KBM-7 (cell line): ENCODE measurements around the gene ASTN2.

ENCODE experiments used
- DNase-seq: peaks from one replicate; pipeline ENCODE4 v3.0.0-alpha.2; 2015
- in situ Hi-C: fragments of 300-500 bp; cut with MboI; formaldehyde crosslinking; loops from 2 replicates; pipeline ENCODE4 v1.14.3; 2020; ENCODE audit warnings: low sequenced_read_pairs, low pct_unique_long_range_greater_than_20kb, mixed read lengths

The ASTN2 gene

DNA sequence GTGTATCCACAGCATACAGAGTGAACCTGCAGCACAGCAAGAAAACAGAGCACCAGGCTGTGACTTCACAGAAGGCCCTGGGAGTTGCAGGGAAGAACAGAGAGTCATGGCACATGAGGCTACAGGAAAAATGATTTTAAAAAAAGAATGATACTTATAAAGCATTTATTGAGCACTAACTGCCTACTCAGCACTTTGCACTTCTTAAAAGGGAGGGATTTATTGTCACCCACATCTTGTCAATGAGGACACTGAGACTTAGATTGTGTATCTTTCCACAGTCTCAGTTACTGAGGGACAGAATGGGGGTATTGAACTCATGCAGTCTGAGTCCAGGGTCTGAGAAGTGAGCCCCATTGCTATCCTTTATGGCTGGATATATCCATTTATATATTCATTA lies 972.3 kb downstream of the ASTN2 start:
- in situ Hi-C loops, result no loop called here
- no peak for DNase-seq

GRCh38 chr9:116437411-116438370 lies 977.2 kb downstream of the ASTN2 start:
- DNase-seq, result no peak
- in situ Hi-C loops, result no loop called here

GRCh38 chr9:116436121-116436520 lies 978.7 kb downstream of the ASTN2 start:
- in situ Hi-C loops, result no loop called here

DNA sequence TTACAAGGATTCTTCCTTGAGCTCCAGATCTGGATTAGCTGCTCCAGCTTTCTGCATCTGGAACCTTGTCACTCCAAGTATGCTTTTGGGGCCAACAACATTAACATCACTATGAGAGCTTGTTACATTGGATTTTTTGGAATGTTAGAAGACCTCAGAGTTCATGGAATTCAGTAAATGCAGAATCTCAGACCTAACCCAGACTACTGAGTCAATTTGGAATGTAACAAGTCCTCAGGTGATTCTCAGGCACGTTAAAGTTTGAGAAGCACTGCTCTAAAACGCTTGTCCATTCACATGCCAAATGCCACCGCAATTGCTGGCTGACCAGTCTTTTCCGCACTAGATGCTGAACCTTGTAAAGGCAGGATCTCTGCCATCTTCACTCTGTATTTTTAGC lies 979.2 kb downstream of the ASTN2 start:
- DNase-seq, result no peak
- in situ Hi-C loops, result no loop called here

More at GRCh38 chr9:116436121-116436520, 978.7 kb downstream of the ASTN2 start:
- no peak for DNase-seq

DNA sequence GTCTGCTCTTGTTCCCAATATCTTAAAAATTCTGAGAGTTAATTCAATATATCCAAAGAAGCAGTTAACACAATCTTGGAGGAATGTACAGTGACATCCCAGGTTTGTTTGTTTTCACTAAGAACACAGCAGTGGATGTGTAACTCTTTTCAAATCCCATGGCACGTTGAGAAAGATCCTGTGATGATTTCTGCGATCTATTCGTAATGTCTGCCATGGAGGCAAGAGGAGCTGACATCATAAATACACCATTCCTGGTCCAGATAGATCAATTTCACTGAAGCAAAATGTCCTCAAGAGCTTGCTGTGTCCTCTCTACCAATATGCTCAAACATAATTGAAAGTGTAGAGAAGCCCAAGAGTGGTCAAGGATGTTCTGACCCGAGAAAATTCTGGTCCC lies 980.5 kb downstream of the ASTN2 start:
- no peak for DNase-seq
- in situ Hi-C loops, result no loop called here

- in situ Hi-C loops, result no loop called here
- DNase-seq, result no peak
Observed at GRCh38 chr9:116432051-116432450, 982.8 kb downstream of the ASTN2 start.

DNA sequence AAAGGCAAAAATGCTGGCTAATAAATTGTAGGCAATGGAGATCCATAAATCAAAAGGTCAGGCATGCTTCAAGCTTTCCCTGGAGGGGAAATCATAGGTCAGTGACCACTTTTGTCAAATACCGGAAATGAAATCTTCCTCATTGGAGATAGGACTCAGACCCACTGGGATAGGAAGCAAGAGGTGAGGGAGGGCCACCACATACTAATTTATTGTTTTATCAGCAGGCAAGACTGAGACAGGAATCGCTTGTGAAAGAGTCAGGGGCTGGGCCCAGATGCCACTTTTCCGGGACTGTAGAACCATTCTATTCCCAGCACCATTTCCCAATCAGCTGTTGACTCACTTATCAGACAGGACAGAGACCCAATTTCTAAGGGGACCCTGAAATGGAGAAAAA lies 984.0 kb downstream of the ASTN2 start:
- no peak for DNase-seq
- in situ Hi-C loops, result no loop called here

DNA sequence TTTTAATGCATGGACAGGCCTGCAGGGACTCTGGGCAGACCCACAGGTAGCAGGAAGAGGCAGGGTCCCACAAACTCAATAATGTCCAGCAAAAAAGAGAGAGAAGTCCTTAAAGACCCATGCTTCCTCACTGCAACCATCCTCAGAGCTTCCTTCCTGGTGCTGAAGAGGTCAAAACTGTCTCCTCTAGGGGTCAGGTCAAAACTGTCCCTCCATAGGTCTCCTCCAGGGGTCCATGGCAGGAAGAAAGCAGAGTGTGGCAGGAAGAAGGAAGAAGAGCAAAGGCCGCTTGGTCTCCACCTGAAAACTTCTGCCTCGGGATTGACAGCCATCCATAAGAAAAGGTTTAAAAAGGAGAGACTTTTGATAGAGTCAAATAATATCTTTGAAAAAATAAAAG lies 989.6 kb downstream of the ASTN2 start:
- no peak for DNase-seq
- in situ Hi-C loops, result no loop called here

DNA sequence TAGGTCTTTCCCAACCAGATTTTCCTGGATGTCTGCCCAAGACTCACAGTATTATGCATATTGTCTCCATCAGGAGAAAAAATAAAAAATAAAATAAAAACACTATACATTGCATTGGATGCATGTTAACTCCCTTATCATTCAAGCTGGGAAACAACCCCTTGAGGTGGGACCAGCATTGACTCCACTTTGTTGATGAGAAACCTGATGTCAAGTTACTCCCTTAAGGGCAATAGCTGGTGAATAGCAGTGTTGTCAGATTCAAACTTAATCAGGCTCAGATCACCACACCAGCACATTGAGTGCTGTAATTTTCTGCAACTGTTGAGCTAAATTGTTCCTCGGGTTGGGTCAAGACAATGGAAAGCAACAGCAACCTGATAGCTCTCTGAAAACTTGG lies 991.7 kb downstream of the ASTN2 start:
- in situ Hi-C loops, result no loop called here

DNA sequence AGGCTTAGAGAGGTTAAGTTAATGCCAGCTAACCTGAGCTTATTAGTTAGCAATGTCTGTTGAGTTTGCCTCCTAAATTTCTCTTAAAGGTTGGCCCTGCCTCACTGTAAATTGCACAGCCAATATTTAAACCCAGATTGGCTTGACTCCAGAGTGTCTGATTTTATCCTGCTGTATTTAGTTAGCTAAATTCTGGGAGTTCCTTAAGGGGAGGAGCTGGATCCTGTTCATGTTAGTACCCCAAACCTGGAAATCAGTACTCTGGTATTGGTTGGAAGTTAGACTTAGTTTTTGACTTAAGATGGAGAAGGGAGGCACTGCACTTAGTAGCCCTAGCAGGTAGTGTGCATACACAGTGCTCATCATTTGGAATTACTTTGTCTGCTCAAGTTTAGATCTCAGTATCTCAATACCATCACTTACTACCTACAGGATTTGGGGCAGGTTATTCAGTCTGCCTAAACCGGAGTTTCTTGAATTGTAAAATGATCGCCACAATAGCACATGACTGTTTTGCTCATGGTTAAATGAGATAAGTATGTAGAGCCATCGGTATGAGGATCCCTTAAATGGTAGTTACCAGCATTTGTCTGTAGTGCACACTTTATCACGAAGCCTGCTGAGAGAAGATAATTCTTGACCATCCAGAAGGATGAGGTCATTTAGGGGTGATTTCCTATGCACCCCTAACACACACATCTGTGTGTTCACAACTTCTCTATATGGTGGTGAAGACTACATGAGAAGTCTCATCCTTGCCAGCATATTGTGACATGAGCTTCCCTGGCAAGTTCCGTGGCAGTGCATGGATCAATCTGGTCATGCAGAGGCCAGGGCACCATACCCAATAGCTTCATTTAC lies 992.5 kb downstream of the ASTN2 start:
- DNase-seq, result no peak
- in situ Hi-C loops, result no loop called here

More for the DNA sequence above, 991.7 kb downstream of the ASTN2 start:
- DNase-seq, result no peak

DNA sequence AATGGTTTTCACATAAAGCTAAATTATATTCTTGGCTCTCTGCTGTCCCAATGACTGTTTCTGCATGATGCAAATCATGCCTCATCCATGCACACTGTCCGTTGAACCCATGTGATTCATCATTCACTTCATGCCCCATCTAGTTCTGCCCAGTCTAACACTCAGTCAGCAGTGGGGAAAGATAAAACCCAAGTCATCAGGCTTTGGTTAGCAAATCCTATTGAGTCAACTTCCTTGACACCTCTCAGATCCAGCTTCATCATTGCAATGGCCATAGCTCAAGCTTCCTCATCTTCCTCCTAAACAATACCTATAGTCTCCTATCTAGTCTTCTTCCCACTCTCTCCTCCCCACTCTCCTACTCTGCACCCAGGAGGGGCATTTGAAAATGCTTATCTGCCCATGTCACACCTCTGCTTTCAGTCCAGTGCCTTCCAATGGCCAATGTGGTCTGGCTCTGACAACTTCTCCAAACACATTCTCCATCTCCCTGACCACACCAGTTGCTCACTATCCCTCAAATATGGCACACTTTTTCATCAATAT lies 993.8 kb downstream of the ASTN2 start:
- in situ Hi-C loops, result no loop called here
- no peak for DNase-seq

DNA sequence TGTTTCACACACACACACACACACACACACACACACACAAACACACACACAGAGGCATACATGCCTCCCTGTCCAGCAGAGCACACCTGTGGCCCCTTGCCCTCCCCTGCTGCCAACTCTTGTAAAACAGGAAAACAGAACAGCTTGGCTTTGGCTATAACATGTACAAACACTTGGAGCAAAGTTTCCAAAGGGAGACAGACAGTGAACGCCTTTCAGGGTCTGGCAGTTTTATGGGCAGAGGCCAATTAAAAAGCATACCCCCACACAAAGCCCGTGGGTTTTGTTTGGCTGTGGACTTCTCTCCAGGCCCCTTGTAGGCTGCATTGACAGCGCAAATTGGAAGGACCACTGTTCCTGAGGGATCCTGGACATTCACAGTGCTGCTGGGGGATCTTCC lies 995.7 kb downstream of the ASTN2 start:
- in situ Hi-C loops, result no loop called here
- no peak for DNase-seq

GRCh38 chr9:116417464-116417863 lies 997.4 kb downstream of the ASTN2 start:
- DNase-seq, result no peak
- in situ Hi-C loops, result no loop called here

DNA sequence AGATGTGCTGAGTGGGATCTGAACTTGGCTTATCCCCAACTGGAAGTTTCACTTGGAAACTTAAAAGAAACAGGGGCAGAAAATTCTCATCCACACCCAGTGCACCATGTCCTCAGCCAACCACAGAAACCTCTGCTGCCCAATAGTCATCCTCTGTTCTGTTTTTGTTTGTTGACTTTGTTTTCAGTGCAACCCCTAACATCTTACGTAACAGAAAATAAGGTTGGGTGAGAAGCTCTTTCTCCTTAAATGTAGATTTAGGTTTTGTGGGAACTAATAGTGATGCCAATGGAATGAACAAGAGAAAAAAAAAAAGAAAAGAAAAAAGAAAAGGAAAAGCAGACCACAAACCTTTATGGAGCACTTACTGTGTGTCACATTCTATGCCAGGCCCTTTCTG lies 998.4 kb downstream of the ASTN2 start:
- in situ Hi-C loops, result no loop called here
- DNase-seq, result no peak

- DNase-seq, result no peak
- in situ Hi-C loops, result no loop called here
Observed at GRCh38 chr9:116414374-116414773, 1000.5 kb downstream of the ASTN2 start.

DNA sequence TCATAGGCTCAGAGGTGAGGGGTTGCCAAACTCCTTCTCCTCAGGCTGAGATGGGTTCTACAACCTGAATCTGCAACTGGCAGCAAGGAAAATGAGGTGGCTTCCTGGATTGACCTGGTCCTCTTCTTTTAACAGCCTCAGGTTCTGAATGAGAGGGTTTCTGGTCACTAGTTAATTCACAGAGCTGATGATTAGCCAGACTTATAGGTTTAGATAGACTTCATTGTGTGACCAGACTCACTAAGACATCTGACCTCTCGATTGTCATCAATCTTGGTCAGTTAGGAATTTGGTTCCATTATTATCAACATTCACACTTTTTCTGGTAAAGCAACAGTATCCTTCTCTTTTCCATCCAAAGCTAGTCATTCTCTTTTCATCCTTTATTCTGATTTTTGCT lies 1003.4 kb downstream of the ASTN2 start:
- DNase-seq, result no peak
- in situ Hi-C loops, result no loop called here

DNA sequence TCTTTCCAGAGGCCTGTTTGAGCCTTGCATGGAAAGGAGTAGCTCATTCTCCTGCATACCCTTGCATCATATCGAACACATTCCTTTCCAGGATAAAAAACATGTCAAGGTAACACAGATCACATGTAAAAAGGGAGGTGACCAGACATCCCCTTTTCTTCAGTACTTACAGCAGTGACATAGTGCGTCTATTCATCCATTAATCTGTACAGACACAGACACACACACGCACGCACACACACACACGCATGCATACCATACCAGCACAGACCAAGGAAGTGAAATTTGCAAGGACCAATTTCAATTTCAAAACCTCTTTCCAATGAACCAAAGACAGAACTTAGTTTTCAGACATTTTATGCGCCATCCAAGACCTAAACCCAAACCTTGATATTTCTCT lies 1005.2 kb downstream of the ASTN2 start:
- no peak for DNase-seq
- in situ Hi-C loops, result no loop called here

- DNase-seq, result no peak
- in situ Hi-C loops, result no loop called here
Observed at GRCh38 chr9:116409129-116409528, 1005.7 kb downstream of the ASTN2 start.

DNA sequence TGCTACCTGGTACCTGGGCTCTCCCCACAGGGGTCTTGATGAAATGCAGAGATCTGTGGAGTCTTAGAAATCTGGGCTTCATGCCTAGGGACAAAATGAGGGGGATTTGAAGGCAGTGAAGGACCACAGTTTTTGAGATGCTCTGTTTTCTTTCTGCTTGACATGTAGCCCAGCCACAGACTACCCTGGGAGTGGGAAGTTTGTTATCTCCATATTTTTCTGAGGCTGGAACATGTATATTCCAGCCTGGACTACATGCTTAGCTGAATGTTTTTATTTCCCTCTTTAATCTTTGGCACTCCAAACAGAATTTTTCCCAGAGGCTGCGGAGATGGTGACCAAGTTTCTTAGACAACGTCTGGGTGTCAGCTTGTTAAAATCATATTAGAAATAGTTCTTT lies 1008.4 kb downstream of the ASTN2 start:
- no peak for DNase-seq
- in situ Hi-C loops, result no loop called here

GRCh38 chr9:116405321-116405720 lies 1009.5 kb downstream of the ASTN2 start:
- no peak for DNase-seq
- in situ Hi-C loops, result no loop called here
